OCI-LY1 (cell line): ENCODE results near the gene SEPTIN5.

ENCODE experiments used
- EZH2 ChIP-seq: fragments of 200-600 bp; sonication (generic), shearing (Covaris generic); IDR thresholded peaks from 2 replicates; pipeline ENCODE4 v1.8.0; 2017; ENCODE audit warnings: borderline replicate concordance, mixed run types, mild to moderate bottlenecking, antibody characterized with exemption, low read length, moderate library complexity, mixed read lengths
- TF ChIP-seq, protein P1 (sequence below): fragments of 200-600 bp; sonication (generic), shearing (Covaris generic); IDR thresholded peaks from 2 replicates; pipeline ENCODE4 v1.5.1; 2017; ENCODE audit warnings: mild to moderate bottlenecking, antibody characterized with exemption, low read length, moderate library complexity, mixed read lengths

DNA sequence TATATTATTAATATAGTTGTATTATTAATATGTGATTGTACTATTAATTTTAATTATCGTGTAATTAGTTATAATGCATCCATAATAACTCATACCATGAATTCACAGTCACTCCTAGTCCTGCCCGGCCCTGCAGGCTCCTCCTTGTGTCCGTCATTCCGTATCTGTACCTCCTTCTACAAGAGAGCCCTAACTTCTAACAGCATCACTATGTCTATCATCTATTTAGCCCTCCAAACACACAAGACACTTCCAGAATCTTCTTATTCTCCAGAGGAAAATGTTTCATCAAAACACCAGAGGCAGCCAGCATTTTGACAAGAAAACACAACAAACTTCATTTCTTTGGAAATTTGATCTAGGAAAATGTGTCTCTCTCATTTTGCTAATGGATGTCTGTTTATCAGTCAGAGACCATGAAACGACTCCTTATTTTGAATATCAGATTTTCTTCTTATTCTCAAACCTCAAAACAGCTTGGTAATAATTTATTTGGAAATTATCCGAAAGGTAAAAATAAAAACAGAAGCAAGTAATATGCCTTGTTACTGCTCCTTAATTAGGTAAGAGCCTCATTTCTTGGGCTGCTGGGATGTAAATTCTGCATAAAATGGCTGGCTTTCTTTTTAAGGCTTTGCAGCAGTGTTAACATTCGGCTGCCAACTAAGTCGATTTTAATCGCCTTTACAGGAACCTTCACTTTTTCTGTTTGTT, 23.1 kb upstream of the SEPTIN5 start:
- TF ChIP-seq, protein P1, sequence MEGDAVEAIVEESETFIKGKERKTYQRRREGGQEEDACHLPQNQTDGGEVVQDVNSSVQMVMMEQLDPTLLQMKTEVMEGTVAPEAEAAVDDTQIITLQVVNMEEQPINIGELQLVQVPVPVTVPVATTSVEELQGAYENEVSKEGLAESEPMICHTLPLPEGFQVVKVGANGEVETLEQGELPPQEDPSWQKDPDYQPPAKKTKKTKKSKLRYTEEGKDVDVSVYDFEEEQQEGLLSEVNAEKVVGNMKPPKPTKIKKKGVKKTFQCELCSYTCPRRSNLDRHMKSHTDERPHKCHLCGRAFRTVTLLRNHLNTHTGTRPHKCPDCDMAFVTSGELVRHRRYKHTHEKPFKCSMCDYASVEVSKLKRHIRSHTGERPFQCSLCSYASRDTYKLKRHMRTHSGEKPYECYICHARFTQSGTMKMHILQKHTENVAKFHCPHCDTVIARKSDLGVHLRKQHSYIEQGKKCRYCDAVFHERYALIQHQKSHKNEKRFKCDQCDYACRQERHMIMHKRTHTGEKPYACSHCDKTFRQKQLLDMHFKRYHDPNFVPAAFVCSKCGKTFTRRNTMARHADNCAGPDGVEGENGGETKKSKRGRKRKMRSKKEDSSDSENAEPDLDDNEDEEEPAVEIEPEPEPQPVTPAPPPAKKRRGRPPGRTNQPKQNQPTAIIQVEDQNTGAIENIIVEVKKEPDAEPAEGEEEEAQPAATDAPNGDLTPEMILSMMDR, result no peak
- no peak for TF ChIP-seq EZH2
